Large intestine (tissue), 3 donors: ENCODE results near the gene ITGB3. TPM values are rescaled to one million over a fixed set of nuclear protein-coding genes. Genes with fewer than 3 reads are reported as not detected.
"Not testable (repeated sequence)": the region's sequence is repeated elsewhere in the genome, so short reads cannot be mapped to it uniquely, and the experiment has no call there.

Experiments
- DNase-seq, 2 donors: peaks; one replicate each; pipeline versions ENCODE4 v3.0.0 to v3.0.0-alpha.2; 2013
- H3K27ac ChIP-seq: one replicate; pipeline ENCODE4 v1.5.1; 2013; ENCODE audit warnings: low read length
- H3K27me3 ChIP-seq: 2 replicates; pipeline ENCODE4 v1.6.1; 2013; ENCODE audit warnings: low read length; ENCODE audit not compliant: control insufficient read depth, insufficient read depth
- H3K36me3 ChIP-seq: 2 replicates; pipeline ENCODE4 v1.6.1; 2013; ENCODE audit warnings: low read length; ENCODE audit not compliant: control insufficient read depth, insufficient read depth
- H3K4me1 ChIP-seq: one replicate; pipeline ENCODE4 v1.6.1; 2013; ENCODE audit warnings: low read length; ENCODE audit not compliant: control insufficient read depth, insufficient read depth
- H3K4me3 ChIP-seq: one replicate; pipeline ENCODE4 v1.5.1; 2013; ENCODE audit warnings: low read length
- H3K9me3 ChIP-seq: one replicate; pipeline ENCODE4 v1.6.1; 2013; ENCODE audit warnings: mild to moderate bottlenecking, low read depth, low read length, moderate library complexity; ENCODE audit not compliant: control insufficient read depth
- WGBS: methylation state at CpG from one replicate; pipeline ENCODE4 v1.1.5; 2013; ENCODE audit warnings: low lambda C conversion rate; ENCODE audit not compliant: insufficient coverage; 5-methylcytosine and 5-hydroxymethylcytosine counted together
- polyA plus RNA-seq: library from polyadenylated mRNA; unstranded; fragments of 120-200 nt; gene quantifications from one replicate; pipeline ENCODE4 v1.2.1, GENCODE V29; 2013

ITGB3 gene
- polyA plus RNA-seq, 1 donor: 5.6 TPM

- H3K9me3 ChIP-seq: peaks cover 5% of the 10 kb centered on the region
- no CpG with 5 or more reads among the region's 4 CpGs for WGBS
- H3K27ac ChIP-seq: no peak overlapping the region
- H3K36me3 ChIP-seq: no peaks in the 10 kb centered on the region
- no peaks in the 10 kb centered on the region for H3K27me3 ChIP-seq
- no peak overlapping the region for H3K4me3 ChIP-seq
- DNase-seq: peak in 1 of 2 donors; percentile 51
- peaks cover 33% of the 10 kb centered on the region for H3K4me1 ChIP-seq
These were observed 31.6 kb upstream of the ITGB3 start for GRCh38 chr17:47222047-47222446.

- Histone ChIP-seq H3K4me3 (no peak overlapping the region), H3K36me3 (no peaks in the 10 kb centered on the region), H3K4me1 (peaks cover 33% of the 10 kb centered on the region), H3K27me3 (no peaks in the 10 kb centered on the region), H3K27ac (peak overlapping the region; percentile 50), H3K9me3 (peaks cover 5% of the 10 kb centered on the region)
- peak in 1 of 2 donors; percentile 45 for DNase-seq
- WGBS: no CpG with 5 or more reads among the region's 3 CpGs
These were observed 30.6 kb upstream of the ITGB3 start for GRCh38 chr17:47223007-47223406.

GRCh38 chr17:47223460-47223859 is 30.2 kb upstream of the ITGB3 start:
- peaks cover 33% of the 10 kb centered on the region for H3K4me1 ChIP-seq
- no peak overlapping the region for H3K4me3 ChIP-seq
- no peaks in the 10 kb centered on the region for H3K36me3 ChIP-seq
- peak in 1 of 2 donors; percentile 63 for DNase-seq
- no peaks in the 10 kb centered on the region for H3K27me3 ChIP-seq
- peaks cover 5% of the 10 kb centered on the region for H3K9me3 ChIP-seq
- WGBS: 20% methylated on average over 1 of the region's 5 CpGs
- peak overlapping the region; percentile 50 for H3K27ac ChIP-seq

- H3K27ac ChIP-seq: peak overlapping the region; percentile 50
- H3K9me3 ChIP-seq, H3K4me3 ChIP-seq, DNase-seq, H3K36me3 ChIP-seq, H3K27me3 ChIP-seq: not testable (repeated sequence)
- H3K4me1 ChIP-seq: peaks cover 31% of the 10 kb centered on the region
- no CpG with 5 or more reads among the region's 2 CpGs for WGBS
These were observed 29.6 kb upstream of the ITGB3 start for GRCh38 chr17:47224077-47224476.

GRCh38 chr17:47224966-47225365 is 28.7 kb upstream of the ITGB3 start:
- H3K4me3 ChIP-seq: no peak overlapping the region
- no peak overlapping the region for H3K27ac ChIP-seq
- H3K9me3 ChIP-seq: peaks cover 5% of the 10 kb centered on the region
- peaks cover 24% of the 10 kb centered on the region for H3K4me1 ChIP-seq
- no peak for DNase-seq
- WGBS: no CpG with 5 or more reads among the region's 1 CpG
- H3K36me3 ChIP-seq: no peaks in the 10 kb centered on the region
- H3K27me3 ChIP-seq: no peaks in the 10 kb centered on the region

- WGBS: 100% methylated on average over 2 of the region's 3 CpGs
- Histone ChIP-seq H3K36me3 (no peaks in the 10 kb centered on the region), H3K27me3 (no peaks in the 10 kb centered on the region), H3K27ac (no peak overlapping the region), H3K4me1 (peaks cover 24% of the 10 kb centered on the region), H3K9me3 (peaks cover 5% of the 10 kb centered on the region), H3K4me3 (no peak overlapping the region)
- DNase-seq: no peak
These were observed 28.2 kb upstream of the ITGB3 start for GRCh38 chr17:47225436-47225858.

- no CpG with 5 or more reads among the region's 2 CpGs for WGBS
- Histone ChIP-seq H3K9me3 (peaks cover 5% of the 10 kb centered on the region), H3K36me3 (no peaks in the 10 kb centered on the region), H3K27me3 (no peaks in the 10 kb centered on the region), H3K27ac (no peak overlapping the region), H3K4me1 (peaks cover 24% of the 10 kb centered on the region), H3K4me3 (no peak overlapping the region)
- DNase-seq: no peak
These were observed 27.5 kb upstream of the ITGB3 start for GRCh38 chr17:47225911-47226688.

GRCh38 chr17:47227862-47228261 is 25.8 kb upstream of the ITGB3 start:
- Histone ChIP-seq H3K9me3 (peaks cover 5% of the 10 kb centered on the region), H3K27me3 (no peaks in the 10 kb centered on the region), H3K36me3 (no peaks in the 10 kb centered on the region), H3K4me3 (no peak overlapping the region), H3K27ac (no peak overlapping the region), H3K4me1 (peaks cover 10% of the 10 kb centered on the region)
- DNase-seq: no peak
- WGBS: no CpG with 5 or more reads among the region's 2 CpGs

- DNase-seq: peak; percentile 84 to 85
- no peaks in the 10 kb centered on the region for H3K9me3 ChIP-seq
- no peaks in the 10 kb centered on the region for H3K4me1 ChIP-seq
- H3K4me3 ChIP-seq: no peak overlapping the region
- no peaks in the 10 kb centered on the region for H3K36me3 ChIP-seq
- H3K27me3 ChIP-seq: no peaks in the 10 kb centered on the region
- 70% methylated on average over 2 of the region's 22 CpGs for WGBS
- peak overlapping the region; percentile 17 for H3K27ac ChIP-seq
These were observed 23.8 kb upstream of the ITGB3 start for GRCh38 chr17:47229535-47230443.

- Histone ChIP-seq H3K9me3 (no peaks in the 10 kb centered on the region), H3K4me3 (no peak overlapping the region), H3K36me3 (no peaks in the 10 kb centered on the region), H3K27ac (no peak overlapping the region), H3K4me1 (no peaks in the 10 kb centered on the region), H3K27me3 (no peaks in the 10 kb centered on the region)
- DNase-seq: no peak
- WGBS: 100% methylated on average over 1 of the region's 10 CpGs
These were observed 22.8 kb upstream of the ITGB3 start for GRCh38 chr17:47230864-47231263.
